ENCODE measurements around the gene TERC. TPM values are rescaled to one million over a fixed set of nuclear protein-coding genes. Genes with fewer than 3 reads are reported as not detected.

The TERC gene
- total and polyA plus RNA-seq, 9 donors: 2.4 to 467 (median 5.2) TPM; not detected in 2

- peak overlapping the region; percentile 44 to 88 for H3K27ac ChIP-seq
- peak overlapping the region; percentile 73 for H3K4me3 ChIP-seq
- H3K4me1 ChIP-seq (ENCODE audit: insufficient read depth): peaks cover 2% of the 10 kb centered on the region
- TF ChIP-seq POLR2A (IDR thresholded peaks at IDR 0.05): no peak
- no peak for TF ChIP-seq EP300 (IDR thresholded peaks at IDR 0.05)
- no peak for TF ChIP-seq CTCF (IDR thresholded peaks at IDR 0.05)
- no peak for DNase-seq
- no peaks in the 10 kb centered on the region for H3K9me3 ChIP-seq
- intact Hi-C loops (cut with DNase I): no loop called here
- H3K27me3 ChIP-seq: no peaks in the 10 kb centered on the region
- H3K36me3 ChIP-seq: no peaks in the 10 kb centered on the region
- WGBS, 3 donors: 1 to 2% (median 1%) methylated on average over 29 of the region's 29 CpGs
Observed at GRCh38 chr3:169811631-169812331, 46.9 kb upstream of the TERC start.

GRCh38 chr3:169809230-169809795 is 44.5 kb upstream of the TERC start:
- TF ChIP-seq POLR2A (IDR thresholded peaks at IDR 0.05) (no peak), CTCF (IDR thresholded peaks at IDR 0.05) (no peak), EP300 (IDR thresholded peaks at IDR 0.05) (no peak)
- Histone ChIP-seq H3K27ac (no peak overlapping the region), H3K4me1 (ENCODE audit: insufficient read depth) (peaks cover 2% of the 10 kb centered on the region), H3K4me3 (no peak overlapping the region), H3K9me3 (no peaks in the 10 kb centered on the region), H3K27me3 (no peaks in the 10 kb centered on the region), H3K36me3 (no peaks in the 10 kb centered on the region)
- 37 to 42% (median 39%) methylated on average over 2 of the region's 2 CpGs for WGBS, 3 donors
- DNase-seq: no peak
- intact Hi-C loops (cut with DNase I): no loop called here

GRCh38 chr3:169804681-169805080 is 39.8 kb upstream of the TERC start:
- H3K4me1 ChIP-seq (ENCODE audit: insufficient read depth): peaks cover 2% of the 10 kb centered on the region
- H3K9me3 ChIP-seq: no peaks in the 10 kb centered on the region
- WGBS, 3 donors: 93 to 96% (median 94%) methylated on average over 3 of the region's 3 CpGs
- intact Hi-C loops (cut with DNase I): no loop called here
- no peaks in the 10 kb centered on the region for H3K36me3 ChIP-seq
- H3K27me3 ChIP-seq: no peaks in the 10 kb centered on the region
- H3K4me3 ChIP-seq: no peak overlapping the region
- DNase-seq: no peak
- TF ChIP-seq POLR2A (IDR thresholded peaks at IDR 0.05): no peak
- TF ChIP-seq EP300 (IDR thresholded peaks at IDR 0.05): no peak
- H3K27ac ChIP-seq: no peak overlapping the region

GRCh38 chr3:169792359-169792758 is 27.5 kb upstream of the TERC start:
- no peak for TF ChIP-seq POLR2A (IDR thresholded peaks at IDR 0.05)
- TF ChIP-seq CTCF (IDR thresholded peaks at IDR 0.05): no peak
- no peak for TF ChIP-seq EP300 (IDR thresholded peaks at IDR 0.05)
- Histone ChIP-seq H3K9me3 (no peaks in the 10 kb centered on the region), H3K27ac (no peak overlapping the region), H3K36me3 (no peaks in the 10 kb centered on the region), H3K27me3 (no peaks in the 10 kb centered on the region), H3K4me3 (no peak overlapping the region), H3K4me1 (ENCODE audit: insufficient read depth) (no peaks in the 10 kb centered on the region)
- DNase-seq: no peak
- WGBS, 3 donors: 96 to 100% (median 100%) methylated on average over 1 of the region's 1 CpG
- intact Hi-C loops (cut with DNase I): no loop called here

Measured in ovary (tissue), 9 donors.